ENCODE data around the gene APOF.
"Not testable (repeated sequence)": the region's sequence is repeated elsewhere in the genome, so short reads cannot be mapped to it uniquely, and the experiment has no call there.

Gene APOF

GRCh38 chr12:56373515-56373914, 10.9 kb upstream of the APOF start:
- in situ Hi-C loops (cut with MboI; ENCODE audit: low sequenced_read_pairs): no loop called here

DNA sequence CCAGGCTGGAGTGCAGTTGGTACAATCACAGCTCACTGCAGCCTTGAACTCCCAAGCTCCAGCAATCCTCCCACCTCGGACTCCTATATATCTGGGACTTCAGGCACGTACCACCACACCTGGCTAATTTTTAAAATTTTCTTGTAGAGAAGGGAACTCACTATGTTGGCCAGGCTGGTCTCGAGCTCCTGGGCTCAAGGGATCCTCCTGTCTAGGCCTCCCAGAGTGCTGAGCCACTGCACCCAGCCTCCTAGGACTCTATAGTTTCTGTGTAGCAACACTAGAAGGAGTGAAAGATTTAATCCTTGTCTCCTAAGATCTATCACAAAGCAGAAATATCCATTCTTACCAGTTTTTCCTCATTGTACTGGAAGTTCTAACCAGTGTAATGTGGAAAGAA, 4.3 kb upstream of the APOF start:
- in situ Hi-C loops (cut with MboI; ENCODE audit: low sequenced_read_pairs): no loop called here

DNA sequence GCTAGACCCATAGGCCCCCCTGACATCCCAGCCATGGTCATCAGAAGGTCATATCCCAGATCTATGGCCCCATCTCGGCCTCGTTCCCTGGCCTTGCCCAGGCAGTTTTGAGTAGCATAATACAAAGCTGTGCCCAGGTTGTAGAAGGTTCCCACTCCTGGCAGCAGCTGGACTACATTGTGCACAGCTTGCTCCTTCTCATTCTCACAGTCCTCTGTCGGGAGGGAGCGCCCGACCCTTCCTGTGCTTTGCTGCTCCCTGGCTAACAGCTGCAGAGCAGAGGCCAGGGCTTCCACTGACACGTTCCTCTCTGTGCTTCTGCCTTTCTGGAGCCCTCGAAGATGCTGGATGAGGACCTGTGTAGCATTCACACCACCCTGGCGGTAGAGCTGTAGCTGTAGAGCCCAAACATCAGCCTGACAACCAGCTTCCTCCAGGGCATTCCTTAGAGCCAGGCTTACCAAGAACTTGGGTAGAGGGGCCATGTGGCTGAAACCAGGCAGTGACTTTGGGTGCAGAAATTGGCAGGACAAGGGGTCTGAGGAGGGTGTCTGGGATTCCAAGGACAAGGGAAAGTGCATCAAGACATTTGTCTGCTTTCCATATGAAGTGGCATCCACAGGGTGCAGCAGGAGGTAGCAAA, 1.0 kb downstream of the APOF start:
- in situ Hi-C loops (cut with MboI; ENCODE audit: low sequenced_read_pairs): no loop called here

DNA sequence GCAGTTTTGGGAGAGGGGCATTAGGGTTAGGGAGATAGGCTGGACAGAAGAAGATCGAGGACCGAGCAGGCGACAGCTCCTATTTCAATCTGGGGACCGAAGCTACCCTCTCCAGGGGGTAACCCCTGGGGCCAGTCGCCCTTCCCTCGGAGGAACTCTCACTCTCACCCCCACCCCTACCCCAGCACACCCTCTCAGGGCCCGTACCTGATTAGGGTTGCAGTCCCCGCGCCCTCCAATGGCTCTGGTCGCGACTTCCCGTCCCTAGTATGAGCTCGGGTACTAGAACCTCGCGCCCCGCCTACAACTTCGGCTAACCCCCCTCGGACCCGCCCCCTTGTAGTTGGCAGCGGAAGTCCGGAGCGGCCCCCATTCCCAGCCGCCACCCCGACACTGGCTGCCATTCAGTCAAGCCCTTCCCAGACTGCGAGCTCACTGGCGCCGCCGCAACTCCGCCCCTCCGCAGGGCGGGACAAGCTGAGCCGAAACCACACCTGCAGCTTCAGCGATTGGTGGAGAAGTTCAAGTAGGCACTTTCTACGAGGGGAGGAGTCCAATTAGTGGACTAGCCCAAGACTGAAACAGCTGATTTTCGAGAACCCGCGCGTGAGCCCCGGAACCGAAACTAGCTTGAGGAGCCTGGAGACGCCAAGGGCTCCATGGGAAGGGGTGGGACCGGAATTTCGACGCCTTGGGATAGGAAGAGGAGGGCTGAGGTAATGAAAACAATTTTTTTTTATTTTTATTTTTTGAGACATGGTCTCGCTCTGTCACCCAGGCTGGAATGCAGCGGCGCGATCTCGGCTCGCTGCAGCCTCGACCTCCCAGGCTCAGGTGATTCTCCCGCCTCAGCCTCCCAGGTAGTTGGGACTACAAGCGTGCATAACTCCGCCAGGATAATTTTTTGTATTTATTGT, 2.5 kb downstream of the APOF start, which contains the start of gene STAT2:
STAT2 (minus strand) TSS at position 257 of the 917 bp plus-strand sequence. CDS start 3,536 bp downstream, outside the sequence.
- in situ Hi-C loops (cut with MboI; ENCODE audit: low sequenced_read_pairs): no loop called here

- in situ Hi-C loops (cut with MboI; ENCODE audit: low sequenced_read_pairs): no loop called here
Measured at GRCh38 chr12:56358836-56359532, 3.7 kb downstream of the APOF start.

DNA sequence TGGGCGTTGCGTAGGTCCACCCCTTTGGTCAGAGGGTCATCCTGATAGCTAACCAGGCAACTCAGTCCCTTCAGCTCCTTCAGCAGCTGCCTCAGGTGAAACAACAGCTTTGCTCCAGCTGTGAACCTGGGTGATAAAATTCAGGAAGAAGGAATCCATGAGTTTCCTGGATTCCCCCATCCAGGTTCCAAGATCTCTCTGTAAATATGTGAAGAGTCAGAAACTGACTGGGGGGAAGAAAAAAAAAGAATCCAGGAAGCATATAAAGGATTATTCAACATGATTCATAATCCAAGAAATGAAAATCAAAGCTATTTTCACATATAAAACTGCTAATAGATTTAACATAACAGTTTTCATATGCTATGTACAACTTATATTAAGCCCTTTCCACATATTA, 11.3 kb downstream of the APOF start:
- in situ Hi-C loops (cut with MboI; ENCODE audit: low sequenced_read_pairs): no loop called here

- in situ Hi-C loops (cut with MboI; ENCODE audit: low sequenced_read_pairs): no loop called here
Measured at GRCh38 chr12:56350662-56351061, 12.0 kb downstream of the APOF start.

- in situ Hi-C loops (cut with MboI; ENCODE audit: low sequenced_read_pairs): no loop called here
Measured at GRCh38 chr12:56348776-56349175, 13.9 kb downstream of the APOF start.

- in situ Hi-C loops (cut with MboI; ENCODE audit: low sequenced_read_pairs): not testable (repeated sequence)
Measured at GRCh38 chr12:56347255-56347654, 15.4 kb downstream of the APOF start.

DNA sequence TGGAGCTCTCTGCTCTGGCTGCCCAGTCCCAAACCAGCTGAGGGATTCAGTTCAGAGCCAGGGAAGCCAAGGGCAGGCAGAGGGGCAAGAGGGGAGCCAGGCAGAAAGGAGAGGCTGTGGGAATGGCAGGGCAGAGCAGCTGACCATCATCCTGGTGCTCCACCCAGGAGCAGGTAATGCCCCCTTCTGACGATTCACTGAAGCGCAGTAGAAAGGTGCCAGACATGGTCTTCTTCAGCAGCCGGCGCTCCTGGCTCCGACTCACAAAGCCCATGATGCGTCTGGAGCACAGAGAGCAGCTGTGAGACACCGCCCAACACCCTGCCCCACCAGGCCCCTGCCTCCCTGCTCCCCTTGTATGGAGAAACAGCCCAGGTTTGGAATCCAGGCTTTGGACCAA, 16.0 kb downstream of the APOF start:
- in situ Hi-C loops (cut with MboI; ENCODE audit: low sequenced_read_pairs): no loop called here

DNA sequence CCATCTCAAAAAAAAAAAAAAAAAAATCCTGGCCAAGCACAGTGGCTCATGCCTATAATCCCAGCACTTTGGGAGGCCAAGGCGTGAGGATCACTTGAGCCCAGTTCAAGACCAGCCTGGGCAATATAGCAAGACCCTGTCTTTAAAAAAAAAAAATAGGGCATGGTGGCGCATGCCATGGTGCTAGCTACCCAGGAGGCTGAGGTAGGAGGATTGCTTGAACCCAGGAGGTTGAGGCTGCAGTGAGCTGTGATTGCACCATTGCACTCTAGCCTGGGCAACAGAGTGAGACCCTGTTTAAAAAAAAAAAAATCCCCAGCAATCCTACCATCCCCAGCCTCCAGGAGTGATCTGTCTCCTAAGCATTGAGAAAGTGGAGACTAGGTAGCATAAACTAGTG, 20.4 kb downstream of the APOF start:
- in situ Hi-C loops (cut with MboI; ENCODE audit: low sequenced_read_pairs): not testable (repeated sequence)

DNA sequence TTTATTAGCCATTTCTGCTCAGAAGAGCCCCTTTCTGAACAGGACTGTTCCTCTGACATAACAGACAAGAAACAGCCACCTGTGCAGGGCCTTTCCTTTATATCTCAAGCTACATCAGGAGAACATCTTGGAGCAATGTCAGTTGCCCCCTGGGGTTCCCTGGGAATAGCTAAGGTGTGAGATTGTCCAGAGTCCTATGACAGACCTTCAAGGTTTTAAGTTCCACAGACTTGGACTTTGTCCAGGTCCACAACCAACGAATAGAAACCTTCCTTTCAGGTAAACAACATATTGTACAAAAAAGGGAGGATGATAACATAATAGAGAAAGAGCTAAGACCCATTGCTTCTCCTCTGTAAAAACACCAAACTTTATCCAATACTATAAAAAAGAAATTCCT, 21.0 kb downstream of the APOF start:
- in situ Hi-C loops (cut with MboI; ENCODE audit: low sequenced_read_pairs): no loop called here

DNA sequence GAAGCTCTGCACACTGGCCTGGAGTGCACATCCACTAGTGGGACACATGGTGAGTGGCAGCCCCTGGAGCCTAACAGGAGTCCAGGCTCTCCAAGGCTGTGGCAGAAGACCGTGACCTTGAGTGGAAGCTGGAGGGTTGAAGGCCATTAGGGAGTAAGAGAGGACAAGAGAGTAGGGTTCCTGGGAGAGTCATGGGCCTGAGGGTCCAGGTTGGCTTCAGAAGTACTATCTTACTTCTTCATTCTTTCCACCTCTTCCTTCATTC, 23.6 kb downstream of the APOF start:
- in situ Hi-C loops (cut with MboI; ENCODE audit: low sequenced_read_pairs): no loop called here

DNA sequence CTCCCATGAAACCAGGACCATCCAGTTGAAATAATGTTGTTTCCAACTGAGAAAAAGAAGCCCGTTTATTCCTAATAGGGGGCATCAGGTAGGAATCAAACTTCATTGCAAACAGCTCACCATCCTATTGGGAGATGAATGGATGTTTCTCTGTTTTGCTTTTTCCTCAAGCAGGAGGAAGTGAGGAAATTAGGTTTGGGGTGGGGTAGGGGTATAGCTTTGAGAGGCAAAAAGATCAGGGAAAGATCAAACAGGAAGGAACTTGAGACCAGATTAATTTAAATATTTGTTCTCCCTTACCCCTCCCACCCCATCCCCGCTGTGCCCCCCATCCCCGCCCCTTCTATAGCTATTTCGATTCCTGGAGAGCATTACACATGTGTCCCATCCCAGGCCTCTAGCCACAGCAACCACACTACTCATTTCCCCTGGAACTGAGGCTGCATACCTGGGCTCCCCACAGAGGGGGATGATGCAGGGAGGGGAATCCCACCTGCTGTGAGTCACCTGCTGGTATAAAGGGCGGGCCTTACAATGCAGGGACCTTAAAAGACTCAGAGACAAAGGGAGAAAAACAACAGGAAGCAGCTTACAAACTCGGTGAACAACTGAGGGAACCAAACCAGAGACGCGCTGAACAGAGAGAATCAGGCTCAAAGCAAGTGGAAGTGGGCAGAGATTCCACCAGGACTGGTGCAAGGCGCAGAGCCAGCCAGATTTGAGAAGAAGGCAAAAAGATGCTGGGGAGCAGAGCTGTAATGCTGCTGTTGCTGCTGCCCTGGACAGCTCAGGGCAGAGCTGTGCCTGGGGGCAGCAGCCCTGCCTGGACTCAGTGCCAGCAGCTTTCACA, 24.1 kb downstream of the APOF start, which contains the start of gene IL23A:
IL23A (plus strand) TSS at position 577 of the 850 bp plus-strand sequence; CDS start at position 738, 161 bp downstream.
- in situ Hi-C loops (cut with MboI; ENCODE audit: low sequenced_read_pairs): no loop called here

GRCh38 chr12:56337753-56338251, 24.9 kb downstream of the APOF start:
- in situ Hi-C loops (cut with MboI; ENCODE audit: low sequenced_read_pairs): no loop called here

DNA sequence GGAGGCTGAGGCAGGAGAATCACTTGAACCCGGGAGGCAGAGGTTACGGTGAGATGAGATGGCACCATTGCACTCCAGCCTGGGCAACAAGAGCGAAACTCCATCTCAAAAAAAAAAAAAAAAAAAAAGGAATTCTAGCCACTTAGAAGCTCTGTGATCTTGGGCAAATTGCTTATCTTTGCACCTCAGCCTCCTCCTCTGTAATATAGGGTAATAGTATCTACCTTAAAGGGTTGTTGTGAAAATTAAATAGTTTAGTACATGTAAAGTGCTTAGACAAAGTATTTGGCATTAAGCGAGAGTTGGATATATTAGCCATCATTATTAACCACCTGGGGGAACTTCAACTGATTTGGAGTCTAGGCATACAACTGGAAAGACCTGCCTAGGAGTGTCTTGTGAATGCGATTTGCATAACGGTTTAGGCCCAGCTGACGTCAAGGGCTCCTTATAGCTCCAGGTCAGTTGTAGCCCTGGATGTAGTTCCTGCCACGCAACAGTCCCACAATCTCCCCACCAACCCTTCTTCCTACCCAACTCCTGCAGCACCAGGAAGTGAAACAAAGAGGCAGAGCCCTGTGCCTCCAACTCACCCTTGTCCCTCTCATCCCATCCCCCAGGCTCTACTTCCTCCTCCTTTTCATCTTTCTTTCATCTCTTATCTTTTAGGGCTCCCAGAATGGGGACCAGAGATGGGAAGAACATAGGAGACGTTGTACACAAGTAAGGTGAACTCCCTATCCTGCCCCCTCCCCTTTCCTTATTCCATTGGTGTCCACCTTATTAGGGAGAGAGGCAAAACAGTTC, 26.1 kb downstream of the APOF start:
- in situ Hi-C loops (cut with MboI; ENCODE audit: low sequenced_read_pairs): no loop called here

GRCh38 chr12:56335527-56335926, 27.1 kb downstream of the APOF start:
- in situ Hi-C loops (cut with MboI; ENCODE audit: low sequenced_read_pairs): not testable (repeated sequence)

DNA sequence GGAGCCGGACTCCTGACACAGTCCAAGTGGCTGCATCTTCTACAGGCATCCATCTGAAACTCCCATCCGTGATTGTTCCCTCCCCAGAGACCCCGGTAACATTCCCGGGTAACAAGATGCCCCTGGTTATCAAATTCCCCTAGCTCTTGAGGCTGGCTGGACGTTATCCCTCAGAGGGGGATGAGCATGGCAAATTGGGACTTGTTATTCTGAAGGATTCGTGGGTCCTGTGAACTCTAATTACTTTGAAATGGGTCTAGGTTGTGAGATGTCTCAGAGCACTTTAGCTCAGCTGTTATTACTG, 28.2 kb downstream of the APOF start:
- in situ Hi-C loops (cut with MboI; ENCODE audit: low sequenced_read_pairs): no loop called here

DNA sequence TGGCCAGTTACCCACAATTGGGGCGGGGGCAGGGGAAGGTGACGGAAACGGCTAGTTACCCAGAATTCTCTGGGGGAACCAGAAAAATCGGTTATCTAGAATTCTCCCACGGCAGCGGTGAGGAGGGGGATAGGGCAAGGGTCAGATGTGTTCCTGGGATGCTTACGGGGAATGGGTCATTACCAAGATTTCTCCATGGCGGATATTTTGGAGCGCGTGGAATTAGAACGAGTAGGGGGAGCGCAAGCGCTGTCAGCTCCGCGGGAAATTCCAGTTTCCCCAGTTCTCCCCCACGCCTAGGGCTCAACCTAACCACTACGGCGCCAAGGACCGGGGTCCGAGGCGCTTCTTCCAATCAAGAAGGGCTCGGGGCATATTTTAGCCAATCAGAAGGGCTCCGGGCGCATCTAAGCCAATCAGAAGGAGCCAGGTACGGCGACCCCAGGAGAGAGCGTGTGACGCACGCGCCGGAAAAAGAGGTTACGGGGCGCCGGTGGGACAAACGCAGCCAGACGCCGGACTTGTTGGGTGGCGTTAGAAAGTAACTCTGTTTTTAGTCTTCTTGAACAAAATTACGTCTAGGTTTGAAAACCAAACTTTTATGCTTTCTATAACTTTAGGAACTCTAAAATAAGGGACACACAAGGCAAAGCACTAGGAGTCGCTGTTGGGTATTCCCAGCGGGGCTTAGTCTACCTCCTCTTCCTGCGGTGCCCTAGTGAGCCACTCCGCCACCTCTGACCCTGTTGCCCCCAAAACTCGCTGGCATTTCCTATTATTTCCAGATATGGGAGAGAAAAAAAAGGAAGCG, 28.8 kb downstream of the APOF start, which contains the start of gene PAN2:
PAN2 (minus strand) TSS at position 322 of the 811 bp plus-strand sequence. CDS start 906 bp downstream, outside the sequence.
- in situ Hi-C loops (cut with MboI; ENCODE audit: low sequenced_read_pairs): no loop called here
